ENCODE results near the gene PCBP3.

DNA sequence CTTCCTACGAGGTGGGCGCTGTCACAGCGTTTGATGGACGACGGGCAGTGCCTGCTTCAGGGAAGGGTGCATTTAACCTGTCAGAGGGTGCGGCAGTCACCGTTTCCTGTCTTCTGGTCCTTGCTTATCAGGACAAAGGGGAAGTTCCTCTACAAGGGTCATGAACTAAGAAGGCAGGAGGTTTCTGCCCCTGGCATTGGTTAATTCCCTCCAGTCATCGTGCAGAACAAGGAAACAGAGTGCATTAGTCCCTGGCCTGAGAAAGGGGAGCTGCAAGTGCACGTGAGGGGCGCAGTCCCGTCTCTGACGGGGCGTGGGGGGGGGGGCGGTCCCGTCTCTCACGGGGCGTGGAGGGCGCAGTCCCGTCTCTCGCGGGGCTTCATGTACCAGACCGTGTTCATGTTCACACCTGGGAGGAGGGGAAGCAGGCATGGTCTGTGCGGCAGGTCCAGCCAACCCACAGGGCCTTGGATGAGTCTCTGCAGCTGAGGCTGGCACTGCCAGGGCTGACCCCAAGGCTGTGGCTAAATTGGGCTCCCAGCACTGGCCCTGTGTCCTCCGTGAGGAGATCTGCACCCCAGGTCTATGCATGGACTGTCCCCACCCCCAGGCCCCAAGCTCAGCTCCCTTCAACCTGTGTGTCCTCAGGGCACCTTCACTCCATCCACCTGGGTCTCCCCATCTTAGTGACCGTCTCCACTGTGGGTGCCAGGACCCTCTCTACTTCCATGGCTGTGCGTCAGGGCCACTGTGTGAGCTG lies 248.8 kb downstream of the PCBP3 start:
- TF ChIP-seq, protein P1, sequence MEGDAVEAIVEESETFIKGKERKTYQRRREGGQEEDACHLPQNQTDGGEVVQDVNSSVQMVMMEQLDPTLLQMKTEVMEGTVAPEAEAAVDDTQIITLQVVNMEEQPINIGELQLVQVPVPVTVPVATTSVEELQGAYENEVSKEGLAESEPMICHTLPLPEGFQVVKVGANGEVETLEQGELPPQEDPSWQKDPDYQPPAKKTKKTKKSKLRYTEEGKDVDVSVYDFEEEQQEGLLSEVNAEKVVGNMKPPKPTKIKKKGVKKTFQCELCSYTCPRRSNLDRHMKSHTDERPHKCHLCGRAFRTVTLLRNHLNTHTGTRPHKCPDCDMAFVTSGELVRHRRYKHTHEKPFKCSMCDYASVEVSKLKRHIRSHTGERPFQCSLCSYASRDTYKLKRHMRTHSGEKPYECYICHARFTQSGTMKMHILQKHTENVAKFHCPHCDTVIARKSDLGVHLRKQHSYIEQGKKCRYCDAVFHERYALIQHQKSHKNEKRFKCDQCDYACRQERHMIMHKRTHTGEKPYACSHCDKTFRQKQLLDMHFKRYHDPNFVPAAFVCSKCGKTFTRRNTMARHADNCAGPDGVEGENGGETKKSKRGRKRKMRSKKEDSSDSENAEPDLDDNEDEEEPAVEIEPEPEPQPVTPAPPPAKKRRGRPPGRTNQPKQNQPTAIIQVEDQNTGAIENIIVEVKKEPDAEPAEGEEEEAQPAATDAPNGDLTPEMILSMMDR (IDR thresholded peaks at IDR 0.05 in 2 of 3, conservative IDR thresholded peaks at IDR 0.05 in 1 of 3; ENCODE audit: control insufficient read depth in 2 of 3, extremely low read depth in 1 of 3, insufficient read depth in 1 of 3, low read depth in 3 of 3, low read length in 3 of 3): no peak
- TF ChIP-seq POLR2AphosphoS5 (IDR thresholded peaks at IDR 0.05; ENCODE audit: low read length): no peak
- no peak for TF ChIP-seq EZH2 (IDR thresholded peaks at IDR 0.05; ENCODE audit: borderline replicate concordance, control insufficient read depth, low read depth, low read length)

Data from GM12878 (cell line).